DOHH2 (cell line): ENCODE measurements around the gene AOC3.

Source experiments
- CTCF ChIP-seq: fragments of 200-600 bp; sonication (generic); IDR thresholded peaks from one replicate; pipeline ENCODE4 v1.5.1; 2014; ENCODE audit warnings: antibody characterized with exemption, mild to moderate bottlenecking, low read depth, low read length; ENCODE audit not compliant: poor library complexity, severe bottlenecking
- EZH2phosphoT487 ChIP-seq: fragments of 200-600 bp; sonication (generic); IDR thresholded peaks from 2 replicates; pipeline ENCODE4 v1.6.1; 2017; ENCODE audit warnings: borderline replicate concordance, mild to moderate bottlenecking, antibody characterized with exemption, low read length, moderate library complexity, mixed read lengths

GRCh38 chr17:42866216-42866615 lies 15.2 kb downstream of the AOC3 start:
- TF ChIP-seq CTCF (no peak), EZH2phosphoT487 (no peak)
